Measurements from ENCODE around the gene LMTK2.

LMTK2 gene

DNA sequence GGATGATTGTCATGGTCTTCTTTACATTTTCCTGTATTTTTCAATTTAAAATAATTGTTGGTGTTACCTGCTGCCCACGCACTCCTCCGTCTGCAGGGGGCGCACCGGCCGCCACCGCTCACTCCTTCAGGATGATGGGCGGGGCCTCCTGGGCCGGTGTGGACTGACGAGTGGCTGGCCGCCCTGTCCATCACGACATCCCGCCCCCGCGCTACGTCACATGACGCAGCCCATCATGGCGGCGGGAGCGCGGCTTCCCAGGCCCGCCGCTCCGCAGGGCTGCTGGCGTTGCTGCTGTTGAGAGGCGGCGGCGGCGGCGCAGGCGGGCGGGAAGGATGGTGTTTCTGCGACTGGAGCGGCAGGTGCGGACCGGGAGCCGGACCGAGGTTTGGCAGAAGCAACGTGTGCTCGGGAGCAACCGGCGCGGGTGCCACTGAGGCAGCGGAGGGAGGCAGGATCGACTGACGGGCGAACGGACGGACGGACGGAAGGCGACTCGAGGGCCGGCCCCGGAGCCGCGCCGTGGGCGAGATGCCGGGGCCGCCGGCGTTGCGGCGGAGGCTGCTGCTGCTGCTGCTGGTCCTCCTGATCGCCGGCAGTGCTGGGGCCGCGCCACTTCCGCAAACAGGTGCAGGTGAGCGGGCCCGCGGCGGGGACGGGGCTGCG is at the start of gene LMTK2:
TSS of gene LMTK2 (plus strand) at position 216 of the 666 bp plus-strand sequence. CDS start at position 532, 316 bp downstream.
- peak; percentile 99 for DNase-seq

GRCh38 chr7:98057157-98057556 is 49.5 kb upstream of the LMTK2 start:
- DNase-seq, result no peak

DNA sequence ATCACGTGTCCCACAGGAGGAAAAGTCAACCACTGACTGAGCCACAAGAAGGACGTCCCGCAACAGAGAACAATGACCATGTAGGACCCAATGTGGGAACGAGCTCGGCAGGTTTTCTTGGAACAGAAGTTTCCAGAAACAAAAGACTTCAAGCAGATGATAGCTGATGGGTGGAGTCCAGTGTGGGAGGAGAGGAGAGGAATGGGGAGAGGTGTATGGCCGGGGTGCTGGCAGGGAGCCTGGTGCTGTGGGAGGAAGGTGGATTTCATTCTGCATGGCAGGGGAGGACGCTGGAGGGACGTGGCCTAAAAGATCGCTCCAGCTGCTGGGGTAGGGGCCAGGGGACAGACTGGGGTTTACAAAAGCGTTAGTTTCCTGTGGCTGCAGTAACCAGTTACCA is 48.5 kb upstream of the LMTK2 start:
- no peak for DNase-seq

DNA sequence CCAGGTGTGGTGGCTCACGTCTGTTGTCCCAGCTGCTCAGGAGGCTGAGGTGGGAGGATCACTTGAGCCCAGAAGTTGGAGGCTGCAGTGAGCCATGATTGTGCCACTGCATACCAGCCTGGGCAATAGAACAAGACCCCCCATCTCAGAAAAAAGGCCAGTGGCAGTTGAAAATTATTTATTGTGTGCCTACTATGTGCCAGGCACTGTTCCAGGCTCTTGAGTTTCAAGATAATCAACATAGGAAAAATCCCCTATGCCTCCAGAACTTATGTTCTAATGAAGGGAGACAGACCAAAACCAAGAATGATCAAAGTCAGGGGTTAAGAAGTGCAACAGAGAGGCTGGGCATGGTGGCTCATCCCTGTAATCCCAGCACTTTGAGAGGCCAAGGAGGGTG is 42.4 kb upstream of the LMTK2 start:
- no peak for DNase-seq

- no peak for DNase-seq
Measured at GRCh38 chr7:98066208-98066607, 40.5 kb upstream of the LMTK2 start.

- DNase-seq, result no peak
Measured at GRCh38 chr7:98066934-98067507, 39.6 kb upstream of the LMTK2 start.

DNA sequence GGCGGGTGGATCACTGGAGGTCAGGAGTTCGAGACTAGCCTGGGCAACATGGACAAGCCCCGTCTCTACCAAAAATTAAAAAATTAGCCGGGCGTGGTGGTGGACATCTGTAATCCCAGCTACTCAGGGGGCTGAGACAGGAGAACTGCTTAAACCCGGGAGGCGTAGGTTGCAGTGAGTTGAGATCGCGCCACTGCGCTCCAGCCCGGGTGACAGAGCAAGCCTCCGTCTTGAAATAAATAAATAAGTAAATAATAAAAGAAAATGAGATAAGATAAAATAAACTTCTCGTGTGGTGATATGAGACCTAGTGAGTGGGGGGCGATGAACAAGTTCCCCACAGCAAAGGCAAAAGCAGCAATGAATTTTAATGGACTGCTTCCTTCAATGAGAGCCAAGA is 33.6 kb upstream of the LMTK2 start:
- no peak for DNase-seq

DNA sequence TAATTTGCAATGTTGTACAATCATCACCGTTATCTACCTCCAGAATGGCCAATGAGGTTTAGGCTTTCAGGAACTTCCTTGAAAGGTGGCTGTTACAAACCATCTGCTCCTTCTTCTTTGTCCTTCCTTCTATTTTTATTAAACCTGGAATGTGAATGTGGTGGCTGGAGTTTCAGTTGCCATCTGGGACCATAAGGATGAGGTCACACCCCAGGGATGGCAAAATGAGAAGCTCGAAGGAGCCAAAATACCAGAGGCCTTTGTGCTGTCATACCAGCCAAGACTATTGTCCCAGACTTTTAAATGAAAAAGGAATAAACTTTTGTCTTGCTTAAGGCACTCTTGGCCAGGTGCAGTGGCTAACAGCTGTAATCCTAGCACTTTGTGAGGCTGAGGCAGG is 30.9 kb upstream of the LMTK2 start:
- no peak for DNase-seq

DNA sequence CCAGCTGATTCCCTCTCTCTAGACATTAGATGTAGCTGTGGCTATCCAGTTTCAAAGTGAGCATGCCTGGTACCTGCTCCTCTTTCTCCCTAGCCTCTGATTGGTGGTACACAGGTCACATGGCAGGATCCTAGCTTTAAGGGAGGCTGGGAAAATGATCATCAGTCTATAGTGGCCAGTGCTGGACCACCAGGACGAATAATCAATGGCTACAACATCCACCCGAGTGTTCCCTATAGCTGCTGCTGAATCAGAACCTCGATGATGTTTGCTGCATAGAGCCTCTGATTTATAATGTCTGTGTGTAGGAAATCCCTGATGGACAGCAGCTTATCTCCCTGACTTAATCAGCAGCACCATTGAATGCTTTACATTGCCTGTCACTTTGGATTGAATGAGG is 28.9 kb upstream of the LMTK2 start:
- DNase-seq, result no peak

DNA sequence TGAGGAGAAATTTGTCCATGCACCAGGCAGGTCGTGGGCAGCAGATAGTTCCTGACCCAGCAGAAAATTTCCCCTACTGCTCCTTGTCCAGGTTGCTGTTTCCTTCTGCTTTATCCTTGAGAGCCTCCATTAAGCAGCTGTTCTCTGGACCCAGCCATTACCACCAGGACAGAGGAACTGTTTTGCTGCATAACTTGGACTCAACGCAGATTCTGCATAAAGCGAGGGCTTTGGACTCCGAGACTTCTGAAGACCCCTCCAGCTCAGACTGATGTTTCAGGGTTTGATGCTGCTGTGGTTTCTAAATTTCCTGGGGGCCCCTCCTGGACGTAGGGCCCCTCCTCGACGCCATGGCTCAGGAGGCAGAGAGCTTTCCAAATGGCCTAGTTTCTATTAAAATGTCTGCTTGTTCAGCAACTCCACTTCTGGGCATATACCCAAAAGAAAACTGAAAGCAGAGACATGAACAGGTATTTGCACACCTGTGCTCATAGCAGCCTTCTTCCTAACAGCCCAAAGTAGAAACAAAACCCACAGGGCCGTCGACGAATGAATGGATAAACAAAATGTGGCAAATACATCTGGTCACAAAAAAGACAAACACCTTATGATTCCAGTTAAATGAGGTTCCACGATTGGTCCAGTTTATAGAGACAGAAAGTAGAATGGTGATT is 28.3 kb upstream of the LMTK2 start:
- no peak for DNase-seq

DNA sequence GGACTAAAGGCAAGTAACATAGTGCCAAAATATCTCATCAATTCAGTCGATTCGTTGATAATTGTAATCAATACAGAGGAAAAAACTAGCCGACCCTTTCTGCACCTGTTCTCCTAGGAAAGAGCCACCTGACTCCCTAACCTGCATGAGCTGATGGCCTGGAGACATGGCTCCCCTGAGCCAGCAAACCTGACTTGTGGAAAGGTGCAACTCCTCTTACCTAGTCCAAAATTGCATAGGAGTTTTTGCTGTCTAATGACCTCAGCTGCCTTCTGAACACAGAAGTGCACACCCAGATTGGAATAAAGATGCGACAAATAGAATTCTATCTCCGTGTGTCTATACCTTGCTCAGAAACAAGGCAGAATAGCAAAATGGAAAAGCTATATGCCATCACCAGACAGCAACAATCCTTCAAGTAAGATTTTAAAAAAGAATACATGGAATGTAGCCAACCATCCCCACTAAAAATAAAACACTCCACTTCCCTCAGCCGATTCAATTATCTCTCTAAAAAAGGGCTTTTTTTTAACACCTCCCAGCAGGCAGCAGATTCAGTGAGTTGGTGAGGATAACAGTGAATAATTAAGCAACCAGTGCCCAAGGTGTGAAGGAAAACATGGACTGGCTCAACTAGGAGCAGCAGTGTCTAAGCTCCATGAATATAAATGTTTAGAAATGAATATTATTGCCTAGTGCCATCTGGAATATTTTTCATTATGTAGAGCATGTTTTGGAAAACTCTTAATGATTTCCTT is 26.6 kb upstream of the LMTK2 start:
- no peak for DNase-seq

GRCh38 chr7:98081319-98081718 is 25.3 kb upstream of the LMTK2 start:
- DNase-seq, result no peak

- DNase-seq, result no peak
Measured at GRCh38 chr7:98084631-98085030, 22.0 kb upstream of the LMTK2 start.

DNA sequence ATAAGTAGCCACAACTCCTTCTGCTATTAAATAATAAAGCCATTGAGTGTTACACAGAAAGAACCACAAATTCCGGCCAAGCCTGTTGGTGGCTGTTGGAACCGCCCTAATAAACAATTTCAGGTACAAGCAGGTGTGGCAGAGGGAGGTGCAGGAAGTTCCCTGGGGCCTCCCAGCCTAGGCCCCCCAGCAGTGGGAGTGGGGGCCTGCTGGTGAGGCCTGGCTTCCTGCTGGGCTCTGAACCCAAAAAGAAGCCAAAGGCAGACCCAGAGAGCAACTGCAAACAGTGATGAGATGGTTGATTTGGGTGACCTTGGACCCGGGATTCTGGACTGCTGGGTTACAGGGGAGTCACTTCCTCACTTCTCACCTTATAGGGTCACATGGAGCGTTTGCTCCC is 21.0 kb upstream of the LMTK2 start:
- DNase-seq, result no peak

DNA sequence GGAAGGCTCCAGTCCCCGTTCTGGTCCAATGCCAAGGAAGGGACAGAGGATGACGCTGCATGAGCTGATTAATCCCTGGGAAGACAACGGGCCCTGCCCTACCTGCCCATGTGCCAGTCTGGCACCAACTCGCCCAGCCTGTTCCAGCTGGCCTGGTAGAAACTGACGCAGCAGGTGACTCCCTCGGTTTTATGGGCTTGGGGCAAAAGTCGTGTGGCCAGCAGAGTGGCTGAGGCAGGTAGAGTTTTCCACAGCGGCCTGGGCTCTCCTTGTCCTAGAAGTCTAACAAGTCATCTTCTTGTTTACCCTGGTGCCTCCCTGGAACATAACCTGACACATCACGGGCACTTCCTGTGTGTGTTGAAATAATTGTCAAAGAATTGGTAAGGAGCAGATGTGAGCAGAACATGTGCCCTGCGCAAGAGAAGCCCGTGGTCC is 20.4 kb upstream of the LMTK2 start:
- no peak for DNase-seq

DNA sequence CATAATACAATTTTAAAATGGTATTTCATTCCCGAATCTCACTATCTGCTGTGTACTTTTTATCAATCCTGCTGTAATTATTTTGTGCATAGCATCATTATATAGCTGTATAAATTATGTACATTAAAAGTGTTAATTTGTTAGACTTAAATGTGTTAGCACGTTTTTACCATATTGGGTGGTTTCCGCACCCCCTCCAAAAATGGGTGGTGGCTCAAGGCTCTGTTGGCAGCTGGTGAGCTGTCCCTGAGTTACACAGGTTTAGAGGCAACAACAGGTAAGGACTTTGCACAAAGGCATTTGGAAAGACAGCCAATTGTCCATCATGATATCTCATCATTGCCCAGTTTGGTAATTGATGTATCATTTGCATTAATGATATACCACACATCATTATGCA is 18.6 kb upstream of the LMTK2 start:
- no peak for DNase-seq

DNA sequence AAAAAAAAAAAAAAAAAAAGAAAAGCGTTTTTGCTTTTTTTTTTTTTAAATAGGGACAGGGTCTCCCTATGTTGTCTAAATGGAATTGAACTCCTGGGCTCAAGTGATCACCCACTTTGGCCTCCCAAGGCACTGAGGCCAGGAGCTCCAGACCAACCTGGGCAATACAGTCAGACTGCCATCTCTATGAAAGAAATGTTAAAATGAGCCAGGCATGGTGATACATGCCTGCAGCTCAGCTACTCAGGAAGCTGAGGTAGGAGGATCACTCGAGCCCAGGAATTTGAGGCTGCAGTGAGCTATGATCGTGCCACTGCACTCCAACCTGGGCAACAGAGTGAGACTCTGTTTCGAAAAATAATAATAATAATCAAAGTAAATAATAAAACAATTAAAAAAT is 16.5 kb upstream of the LMTK2 start:
- no peak for DNase-seq

- no peak for DNase-seq
Measured at GRCh38 chr7:98091061-98091460, 15.6 kb upstream of the LMTK2 start.

GRCh38 chr7:98091523-98091922 is 15.1 kb upstream of the LMTK2 start:
- DNase-seq, result no peak

GRCh38 chr7:98097042-98097645 is 9.5 kb upstream of the LMTK2 start:
- no peak for DNase-seq

GRCh38 chr7:98100088-98100487 is 6.6 kb upstream of the LMTK2 start:
- no peak for DNase-seq

DNA sequence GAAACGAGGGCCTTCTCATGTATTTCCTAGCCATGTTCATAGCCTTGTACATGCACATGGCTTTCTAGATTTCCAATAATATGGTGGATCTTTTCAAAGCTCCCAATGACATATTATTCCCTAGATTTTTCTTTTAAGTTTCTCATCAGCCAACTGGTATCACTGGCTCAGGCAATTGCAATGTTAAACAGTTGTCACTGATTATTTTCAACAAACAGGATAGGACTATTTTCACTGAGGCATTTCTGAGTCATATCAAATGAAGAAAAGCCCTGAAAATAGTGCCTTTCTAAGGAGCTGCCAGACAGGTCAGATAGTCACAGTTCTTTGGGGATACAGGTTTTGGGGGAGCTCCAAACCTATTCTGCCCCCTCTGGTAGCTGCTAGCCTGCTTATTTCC is 4.5 kb upstream of the LMTK2 start:
- DNase-seq, result no peak

DNA sequence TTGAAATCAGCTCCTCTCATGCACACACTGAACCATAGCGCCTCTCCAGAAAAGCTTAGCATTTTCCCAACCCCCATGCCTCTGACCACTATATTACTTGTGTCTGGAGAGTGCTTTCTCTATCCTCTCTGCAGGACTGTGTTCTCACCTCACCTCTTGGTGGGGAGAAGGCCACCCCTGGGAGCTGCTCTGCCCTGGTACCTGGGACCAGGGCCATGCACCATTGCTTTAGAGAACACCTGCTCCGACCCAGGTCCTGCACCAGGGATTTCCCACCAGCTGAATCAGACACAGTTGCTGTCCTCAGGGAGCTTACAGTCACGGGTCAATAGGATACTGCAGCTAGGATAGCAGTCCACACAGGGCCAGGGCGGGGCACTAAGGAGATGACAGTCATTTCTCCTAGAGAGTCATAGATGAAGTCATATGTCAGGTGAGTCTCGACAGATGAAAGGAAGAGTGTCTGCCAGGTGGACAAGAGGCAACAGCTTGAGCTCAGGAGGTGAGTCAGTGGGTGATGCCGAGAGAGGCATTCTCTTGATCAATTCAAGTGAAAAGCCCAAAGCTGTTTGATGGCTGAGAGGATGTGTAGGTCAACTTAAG is 619 bp upstream of the LMTK2 start:
- DNase-seq, result no peak

Measured in retina (tissue), 1 donor.